ENCODE results near the gene ADGRL3.

Gene ADGRL3

DNA sequence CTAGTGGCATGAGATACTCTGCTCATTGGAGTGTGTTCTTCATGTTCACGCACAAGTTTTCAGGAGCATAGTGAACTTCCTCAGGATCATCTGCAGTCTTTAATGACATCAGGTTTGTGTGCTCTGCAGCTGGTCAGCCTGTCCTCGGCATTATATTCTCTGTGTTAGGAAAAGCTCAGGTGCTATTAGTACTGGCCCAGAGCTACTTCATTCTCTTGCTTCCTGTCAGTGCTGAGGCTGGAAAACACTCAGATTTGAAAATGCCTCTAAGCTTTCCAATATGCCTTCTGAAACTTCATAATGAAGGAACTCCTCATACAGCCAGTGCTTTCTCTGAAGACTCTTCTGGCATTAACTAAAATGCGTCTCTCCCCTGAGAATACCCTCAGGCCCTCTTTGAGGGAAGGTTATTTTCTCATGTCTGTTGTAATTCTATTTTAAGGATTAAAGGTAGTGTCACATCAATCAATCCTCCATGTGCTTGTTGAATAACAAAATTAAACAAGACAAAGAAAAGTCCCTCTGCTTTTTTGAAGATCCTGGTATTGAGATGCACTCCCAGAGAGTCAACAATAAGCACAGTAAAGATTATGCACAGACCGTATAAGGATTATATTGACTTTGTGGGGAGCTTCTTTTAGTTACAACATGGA lies 666.4 kb downstream of the ADGRL3 start:
- no peak overlapping the region for H3K4me3 ChIP-seq (ENCODE audit: low read depth, low read length)
- TF ChIP-seq, protein P1, sequence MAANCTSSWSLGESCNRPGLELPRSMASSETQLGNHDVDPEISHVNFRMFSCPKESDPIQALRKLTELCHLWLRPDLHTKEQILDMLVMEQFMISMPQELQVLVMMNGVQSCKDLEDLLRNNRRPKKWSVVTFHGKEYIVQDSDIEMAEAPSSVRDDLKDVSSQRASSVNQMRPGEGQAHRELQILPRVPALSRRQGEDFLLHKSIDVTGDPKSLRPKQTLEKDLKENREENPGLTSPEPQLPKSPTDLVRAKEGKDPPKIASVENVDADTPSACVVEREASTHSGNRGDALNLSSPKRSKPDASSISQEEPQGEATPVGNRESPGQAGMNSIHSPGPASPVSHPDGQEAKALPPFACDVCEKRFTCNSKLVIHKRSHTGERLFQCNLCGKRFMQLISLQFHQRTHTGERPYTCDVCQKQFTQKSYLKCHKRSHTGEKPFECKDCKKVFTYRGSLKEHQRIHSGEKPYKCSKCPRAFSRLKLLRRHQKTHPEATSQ (tag by site-specific recombination; IDR thresholded peaks at IDR 0.05) = no peak
- no peak for TF ChIP-seq ZNF621 (tag by site-specific recombination; IDR thresholded peaks at IDR 0.05)
- TF ChIP-seq, protein P2, sequence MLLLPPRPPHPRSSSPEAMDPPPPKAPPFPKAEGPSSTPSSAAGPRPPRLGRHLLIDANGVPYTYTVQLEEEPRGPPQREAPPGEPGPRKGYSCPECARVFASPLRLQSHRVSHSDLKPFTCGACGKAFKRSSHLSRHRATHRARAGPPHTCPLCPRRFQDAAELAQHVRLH (tag by site-specific recombination; IDR thresholded peaks at IDR 0.05) = no peak
- no peak for TF ChIP-seq ZNF140 (tag by site-specific recombination; IDR thresholded peaks at IDR 0.05)
- no peak for TF ChIP-seq ZNF423 (tag by site-specific recombination; IDR thresholded peaks at IDR 0.05)
- TF ChIP-seq ZNF558 (tag by site-specific recombination; IDR thresholded peaks at IDR 0.05) = no peak
- no peak for TF ChIP-seq ZNF76 (tag by site-specific recombination; IDR thresholded peaks at IDR 0.05; ENCODE audit: borderline replicate concordance, low read depth)
- no peak for TF ChIP-seq ZNF777 (tag by site-specific recombination; IDR thresholded peaks at IDR 0.05; ENCODE audit: borderline replicate concordance)
- TF ChIP-seq ZNF555 (tag by site-specific recombination; conservative IDR thresholded peaks at IDR 0.05) = no peak
- no peak for TF ChIP-seq ZBTB17 (tag by site-specific recombination; IDR thresholded peaks at IDR 0.05)
- H3K9me3 ChIP-seq (ENCODE audit: control insufficient read depth, insufficient read depth, low read depth, low read length) = no peaks in the 10 kb centered on the region
- no peaks in the 10 kb centered on the region for H3K36me3 ChIP-seq (ENCODE audit: control insufficient read depth in 2 of 2, insufficient read depth in 1 of 2, low read length in 2 of 2)
- no peaks in the 10 kb centered on the region for H3K4me1 ChIP-seq (ENCODE audit: control insufficient read depth, insufficient read depth, low read length)
- no peak overlapping the region for H3K27ac ChIP-seq (ENCODE audit: extremely low read depth, low read depth, low read length)
- ChIA-PET CTCF (no interaction called here), POLR2A (no interaction called here)

DNA sequence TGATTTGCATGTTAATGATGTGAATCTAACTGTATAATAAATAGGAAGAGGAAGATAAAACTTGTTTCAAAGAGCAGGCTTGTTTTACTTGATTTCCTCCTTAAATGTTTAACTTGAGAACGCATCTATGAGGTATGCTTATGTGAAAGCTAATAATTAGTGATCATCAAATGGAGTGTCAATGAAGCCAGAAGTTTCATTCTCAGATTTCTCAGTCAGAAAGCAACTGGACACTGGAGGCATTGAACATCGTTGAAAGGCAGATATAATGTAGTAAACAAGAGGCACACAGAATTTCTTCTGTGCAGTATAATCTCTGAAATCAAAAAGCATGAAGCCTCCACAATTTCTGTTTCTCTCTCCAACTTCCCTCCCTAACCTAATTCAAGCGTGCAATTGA lies 672.9 kb downstream of the ADGRL3 start:
- Histone ChIP-seq H3K4me3 (ENCODE audit: low read depth, low read length) (no peak overlapping the region), H3K9me3 (ENCODE audit: control insufficient read depth, insufficient read depth, low read depth, low read length) (no peaks in the 10 kb centered on the region), H3K36me3 (ENCODE audit: control insufficient read depth in 2 of 2, insufficient read depth in 1 of 2, low read length in 2 of 2) (no peaks in the 10 kb centered on the region), H3K27ac (ENCODE audit: extremely low read depth, low read depth, low read length) (no peak overlapping the region), H3K4me1 (ENCODE audit: control insufficient read depth, insufficient read depth, low read length) (no peaks in the 10 kb centered on the region)
- ChIA-PET CTCF (no interaction called here), POLR2A (no interaction called here)
- TF ChIP-seq, protein P2 (tag by site-specific recombination; IDR thresholded peaks at IDR 0.05) = no peak

DNA sequence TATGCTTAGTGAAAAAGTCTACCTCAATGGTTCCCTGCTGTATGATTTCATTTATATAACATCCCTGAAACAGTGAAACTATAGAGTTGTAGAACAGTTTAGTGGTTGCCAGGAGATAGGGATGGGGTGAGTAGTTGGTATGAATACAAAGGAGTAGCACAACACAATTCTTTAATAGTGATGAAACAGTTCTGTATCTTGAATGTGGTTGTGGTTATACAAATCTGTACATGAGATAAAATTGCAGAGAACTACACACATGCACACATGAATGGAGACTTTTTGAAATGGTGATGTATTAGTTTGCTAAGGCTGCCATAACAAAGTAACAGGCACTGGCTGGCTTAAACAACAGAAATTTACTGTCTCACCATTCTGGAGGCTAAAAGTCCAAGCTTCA lies 677.1 kb downstream of the ADGRL3 start:
- CTCF ChIA-PET = no interaction called here
- no peak overlapping the region for H3K27ac ChIP-seq (ENCODE audit: extremely low read depth, low read depth, low read length)
- H3K4me1 ChIP-seq (ENCODE audit: control insufficient read depth, insufficient read depth, low read length) = no peaks in the 10 kb centered on the region
- H3K36me3 ChIP-seq (ENCODE audit: control insufficient read depth in 2 of 2, insufficient read depth in 1 of 2, low read length in 2 of 2) = no peaks in the 10 kb centered on the region
- POLR2A ChIA-PET = no interaction called here
- no peaks in the 10 kb centered on the region for H3K9me3 ChIP-seq (ENCODE audit: control insufficient read depth, insufficient read depth, low read depth, low read length)
- no peak overlapping the region for H3K4me3 ChIP-seq (ENCODE audit: low read depth, low read length)
- TF ChIP-seq ZNF549 (tag by site-specific recombination; IDR thresholded peaks at IDR 0.05) = no peak
- TF ChIP-seq ZNF670 (tag by site-specific recombination; IDR thresholded peaks at IDR 0.05; ENCODE audit: low read depth) = no peak
- no peak for TF ChIP-seq ZNF114 (tag by site-specific recombination; IDR thresholded peaks at IDR 0.05)
- TF ChIP-seq, protein P3, sequence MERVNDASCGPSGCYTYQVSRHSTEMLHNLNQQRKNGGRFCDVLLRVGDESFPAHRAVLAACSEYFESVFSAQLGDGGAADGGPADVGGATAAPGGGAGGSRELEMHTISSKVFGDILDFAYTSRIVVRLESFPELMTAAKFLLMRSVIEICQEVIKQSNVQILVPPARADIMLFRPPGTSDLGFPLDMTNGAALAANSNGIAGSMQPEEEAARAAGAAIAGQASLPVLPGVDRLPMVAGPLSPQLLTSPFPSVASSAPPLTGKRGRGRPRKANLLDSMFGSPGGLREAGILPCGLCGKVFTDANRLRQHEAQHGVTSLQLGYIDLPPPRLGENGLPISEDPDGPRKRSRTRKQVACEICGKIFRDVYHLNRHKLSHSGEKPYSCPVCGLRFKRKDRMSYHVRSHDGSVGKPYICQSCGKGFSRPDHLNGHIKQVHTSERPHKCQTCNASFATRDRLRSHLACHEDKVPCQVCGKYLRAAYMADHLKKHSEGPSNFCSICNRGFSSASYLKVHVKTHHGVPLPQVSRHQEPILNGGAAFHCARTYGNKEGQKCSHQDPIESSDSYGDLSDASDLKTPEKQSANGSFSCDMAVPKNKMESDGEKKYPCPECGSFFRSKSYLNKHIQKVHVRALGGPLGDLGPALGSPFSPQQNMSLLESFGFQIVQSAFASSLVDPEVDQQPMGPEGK (tag by site-specific recombination; IDR thresholded peaks at IDR 0.05) = no peak
- TF ChIP-seq YY2 (tag by site-specific recombination; IDR thresholded peaks at IDR 0.05) = no peak
- TF ChIP-seq ZNF548 (tag by site-specific recombination; IDR thresholded peaks at IDR 0.05) = no peak
- no peak for TF ChIP-seq ZNF837 (tag by site-specific recombination; IDR thresholded peaks at IDR 0.05)
- TF ChIP-seq, protein P4, sequence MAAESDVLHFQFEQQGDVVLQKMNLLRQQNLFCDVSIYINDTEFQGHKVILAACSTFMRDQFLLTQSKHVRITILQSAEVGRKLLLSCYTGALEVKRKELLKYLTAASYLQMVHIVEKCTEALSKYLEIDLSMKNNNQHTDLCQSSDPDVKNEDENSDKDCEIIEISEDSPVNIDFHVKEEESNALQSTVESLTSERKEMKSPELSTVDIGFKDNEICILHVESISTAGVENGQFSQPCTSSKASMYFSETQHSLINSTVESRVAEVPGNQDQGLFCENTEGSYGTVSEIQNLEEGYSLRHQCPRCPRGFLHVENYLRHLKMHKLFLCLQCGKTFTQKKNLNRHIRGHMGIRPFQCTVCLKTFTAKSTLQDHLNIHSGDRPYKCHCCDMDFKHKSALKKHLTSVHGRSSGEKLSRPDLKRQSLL (tag by site-specific recombination; IDR thresholded peaks at IDR 0.05) = no peak
- TF ChIP-seq ZNF302 (tag by site-specific recombination; IDR thresholded peaks at IDR 0.05; ENCODE audit: low read depth) = no peak
- TF ChIP-seq ZNF24 (tag by site-specific recombination; IDR thresholded peaks at IDR 0.05) = no peak
- no peak for TF ChIP-seq ZFHX2 (tag by site-specific recombination; conservative IDR thresholded peaks at IDR 0.05)
- TF ChIP-seq, protein P5, sequence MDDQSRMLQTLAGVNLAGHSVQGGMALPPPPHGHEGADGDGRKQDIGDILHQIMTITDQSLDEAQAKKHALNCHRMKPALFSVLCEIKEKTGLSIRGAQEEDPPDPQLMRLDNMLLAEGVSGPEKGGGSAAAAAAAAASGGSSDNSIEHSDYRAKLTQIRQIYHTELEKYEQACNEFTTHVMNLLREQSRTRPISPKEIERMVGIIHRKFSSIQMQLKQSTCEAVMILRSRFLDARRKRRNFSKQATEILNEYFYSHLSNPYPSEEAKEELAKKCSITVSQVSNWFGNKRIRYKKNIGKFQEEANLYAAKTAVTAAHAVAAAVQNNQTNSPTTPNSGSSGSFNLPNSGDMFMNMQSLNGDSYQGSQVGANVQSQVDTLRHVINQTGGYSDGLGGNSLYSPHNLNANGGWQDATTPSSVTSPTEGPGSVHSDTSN (CRISPR knock-in tag; IDR thresholded peaks at IDR 0.05) = no peak

Measured in HEK293 (cell line).